Epithelial cell of proximal tubule (primary cell): ENCODE data around the gene PTK7. TPM values are rescaled to one million over a fixed set of nuclear protein-coding genes. Genes with fewer than 3 reads are reported as not detected.

Source experiments
- DNase-seq: peaks from one replicate; pipeline ENCODE4 v3.0.0-alpha.2; 2011; ENCODE audit warnings: low read depth
- H3K4me3 ChIP-seq: 2 replicates; pipeline ENCODE4 v1.5.1; 2011; ENCODE audit warnings: low read depth, mild to moderate bottlenecking, low read length
- CTCF ChIP-seq: conservative IDR thresholded peaks from 2 replicates; pipeline ENCODE4 v1.5.1; 2012; ENCODE audit warnings: low read depth, mild to moderate bottlenecking, low read length
- total RNA-seq: library from RNA; depleted of rRNA; stranded (reverse); fragments of >200 nt; gene quantifications from 2 replicates; pipeline ENCODE4 v1.2.3, GENCODE V29; 2015

The PTK7 gene
- total RNA-seq, 1 donor from 2014 or later = 91.2 TPM

DNA sequence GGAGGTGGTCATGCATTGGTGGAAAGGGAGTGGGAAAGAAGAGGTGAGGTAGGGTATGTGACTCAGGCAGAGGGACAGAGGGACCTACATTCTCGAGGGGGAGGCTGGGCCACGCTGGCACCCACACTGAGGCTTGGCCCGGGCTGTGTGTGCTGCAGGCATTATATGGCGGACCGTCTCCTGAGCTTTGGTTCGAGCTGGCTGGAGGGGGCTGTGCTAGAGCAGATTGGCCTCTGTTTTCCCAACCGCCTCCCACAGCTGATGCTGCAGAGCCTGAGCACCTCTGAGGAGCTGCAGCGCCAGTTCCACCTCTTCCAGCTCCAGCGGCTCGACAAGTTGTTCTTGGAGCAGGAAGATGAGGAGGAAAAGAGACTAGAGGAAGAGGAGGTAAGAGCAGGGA lies 129.7 kb downstream of the PTK7 start:
- no peak for TF ChIP-seq CTCF
- H3K4me3 ChIP-seq = no peak overlapping the region
- DNase-seq = no peak

GRCh38 chr6:43207286-43207685 lies 131.2 kb downstream of the PTK7 start:
- no peak for TF ChIP-seq CTCF
- H3K4me3 ChIP-seq = no peak overlapping the region
- DNase-seq = no peak

Other genes starting within 250 kb of the PTK7 start
- gene RPL7L1, start 196.7 kb upstream of the PTK7 start, total RNA-seq = 95.0 and 155 TPM in 2 replicates
- gene PTCRA, start 160.3 kb upstream of the PTK7 start, total RNA-seq = not detected in 2 replicates
- 52.2 and 59.0 TPM in 2 replicates for gene CNPY3, start 146.8 kb upstream of the PTK7 start, total RNA-seq
- not detected in 2 replicates for gene GNMT, start 115.6 kb upstream of the PTK7 start, total RNA-seq
- 19.5 and 22.4 TPM in 2 replicates for gene PEX6, start 97.1 kb upstream of the PTK7 start, total RNA-seq
- 66.4 and 94.2 TPM in 2 replicates for gene PPP2R5D, start 91.7 kb upstream of the PTK7 start, total RNA-seq
- gene MEA1, start 62.4 kb upstream of the PTK7 start, total RNA-seq = 108 and 122 TPM in 2 replicates
- gene KLHDC3, start 62.1 kb upstream of the PTK7 start, total RNA-seq = 70.8 and 109 TPM in 2 replicates
- gene RRP36, start 54.7 kb upstream of the PTK7 start, total RNA-seq = 71.2 and 163 TPM in 2 replicates
- gene CUL7, start 22.5 kb upstream of the PTK7 start, total RNA-seq = 12.0 and 20.5 TPM in 2 replicates
- 16.9 and 45.4 TPM in 2 replicates for gene MRPL2, start 16.9 kb upstream of the PTK7 start, total RNA-seq
- 8.8 and 10.3 TPM in 2 replicates for gene KLC4, start 16.7 kb upstream of the PTK7 start, total RNA-seq
- gene SRF, start 95.0 kb downstream of the PTK7 start, total RNA-seq = 25.0 and 33.9 TPM in 2 replicates
- 17.8 and 18.4 TPM in 2 replicates for gene CUL9, start 105.9 kb downstream of the PTK7 start, total RNA-seq
- gene DNPH1, start 153.2 kb downstream of the PTK7 start, total RNA-seq = 140 and 299 TPM in 2 replicates
- gene TTBK1, start 167.2 kb downstream of the PTK7 start, total RNA-seq = under 0.01 and 0.07 TPM in 2 replicates
- gene SLC22A7, start 221.9 kb downstream of the PTK7 start, total RNA-seq = not detected in 2 replicates
- gene CRIP3, start 232.5 kb downstream of the PTK7 start, total RNA-seq = not detected in 2 replicates